DOHH2 (cell line): ENCODE measurements around the gene TSPYL4.

Source experiments
- EZH2phosphoT487 ChIP-seq: fragments of 200-600 bp; sonication (generic); IDR thresholded peaks from 2 replicates; pipeline ENCODE4 v1.6.1; 2017; ENCODE audit warnings: borderline replicate concordance, mild to moderate bottlenecking, antibody characterized with exemption, low read length, moderate library complexity, mixed read lengths
- TF ChIP-seq, protein P1 (sequence below): fragments of 200-600 bp; sonication (generic); IDR thresholded peaks from one replicate; pipeline ENCODE4 v1.5.1; 2014; ENCODE audit warnings: antibody characterized with exemption, mild to moderate bottlenecking, low read depth, low read length; ENCODE audit not compliant: poor library complexity, severe bottlenecking

DNA sequence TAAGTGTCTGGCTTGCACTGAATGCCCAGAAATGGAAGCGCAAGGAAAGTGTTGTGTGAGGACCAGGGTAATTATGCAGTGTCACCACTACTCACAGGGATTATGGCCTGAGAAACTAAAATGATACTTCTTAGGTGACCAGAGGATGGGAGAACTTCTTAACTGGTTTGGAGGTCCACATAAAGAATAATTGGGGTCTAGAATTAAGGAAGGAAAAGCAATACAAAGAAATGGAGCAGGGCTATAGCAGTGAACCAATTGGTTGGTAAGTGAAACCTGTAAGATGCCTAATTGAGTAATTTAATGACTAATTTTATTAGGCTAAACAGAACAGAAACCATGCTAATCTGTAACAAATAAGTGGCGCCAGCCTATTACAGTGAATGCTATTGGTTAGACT lies 5.3 kb downstream of the TSPYL4 start:
- TF ChIP-seq, protein P1, sequence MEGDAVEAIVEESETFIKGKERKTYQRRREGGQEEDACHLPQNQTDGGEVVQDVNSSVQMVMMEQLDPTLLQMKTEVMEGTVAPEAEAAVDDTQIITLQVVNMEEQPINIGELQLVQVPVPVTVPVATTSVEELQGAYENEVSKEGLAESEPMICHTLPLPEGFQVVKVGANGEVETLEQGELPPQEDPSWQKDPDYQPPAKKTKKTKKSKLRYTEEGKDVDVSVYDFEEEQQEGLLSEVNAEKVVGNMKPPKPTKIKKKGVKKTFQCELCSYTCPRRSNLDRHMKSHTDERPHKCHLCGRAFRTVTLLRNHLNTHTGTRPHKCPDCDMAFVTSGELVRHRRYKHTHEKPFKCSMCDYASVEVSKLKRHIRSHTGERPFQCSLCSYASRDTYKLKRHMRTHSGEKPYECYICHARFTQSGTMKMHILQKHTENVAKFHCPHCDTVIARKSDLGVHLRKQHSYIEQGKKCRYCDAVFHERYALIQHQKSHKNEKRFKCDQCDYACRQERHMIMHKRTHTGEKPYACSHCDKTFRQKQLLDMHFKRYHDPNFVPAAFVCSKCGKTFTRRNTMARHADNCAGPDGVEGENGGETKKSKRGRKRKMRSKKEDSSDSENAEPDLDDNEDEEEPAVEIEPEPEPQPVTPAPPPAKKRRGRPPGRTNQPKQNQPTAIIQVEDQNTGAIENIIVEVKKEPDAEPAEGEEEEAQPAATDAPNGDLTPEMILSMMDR: no peak
- no peak for TF ChIP-seq EZH2phosphoT487
